ENCODE measurements around the gene UAP1L1. TPM values are rescaled to one million over a fixed set of nuclear protein-coding genes. Genes with fewer than 3 reads are reported as not detected.

The UAP1L1 gene
- total and polyA plus RNA-seq, 9 of the 15 experiments (the other 6 are each of a cell fraction or from before 2014, with no cell fraction given) = 0.20 to 8.6 (median 3.7) TPM

DNA sequence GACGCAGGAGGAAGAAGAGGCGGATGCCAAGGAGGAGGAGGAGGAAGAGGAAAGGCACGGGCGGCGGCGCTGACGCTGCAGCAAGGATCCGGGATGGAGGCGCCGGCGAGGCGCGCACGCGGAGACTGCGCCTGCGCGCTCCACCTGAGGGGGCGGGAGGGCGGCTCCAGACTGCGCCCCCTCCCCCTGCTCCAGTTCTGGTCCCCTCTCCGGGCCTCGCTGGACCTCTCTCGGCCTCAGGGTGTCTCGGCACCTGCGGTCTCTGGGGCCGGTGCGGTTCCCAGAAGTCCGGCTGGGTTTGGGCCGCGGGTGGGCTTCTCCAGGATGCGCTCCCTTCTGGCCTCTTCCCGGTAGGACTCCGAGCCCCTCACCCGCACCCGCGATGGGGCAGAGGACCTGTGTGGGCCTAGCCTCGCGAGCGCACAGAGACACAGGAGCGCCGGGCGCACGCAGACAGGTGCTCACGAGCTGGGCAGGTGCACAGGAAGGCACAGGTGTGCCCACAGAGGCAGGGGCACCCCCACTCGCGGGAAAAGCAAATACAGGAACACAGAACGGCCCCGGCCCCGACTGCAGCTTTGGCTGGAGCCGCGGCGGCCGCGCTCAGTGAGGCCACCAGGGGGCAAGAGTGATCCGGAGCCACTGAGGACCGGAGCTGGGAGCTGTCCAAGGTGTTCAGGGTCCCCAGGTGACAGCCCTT is 31.1 kb upstream of the UAP1L1 start, which contains the start of gene NPDC1 (continued):
- TF ChIP-seq, protein P1, sequence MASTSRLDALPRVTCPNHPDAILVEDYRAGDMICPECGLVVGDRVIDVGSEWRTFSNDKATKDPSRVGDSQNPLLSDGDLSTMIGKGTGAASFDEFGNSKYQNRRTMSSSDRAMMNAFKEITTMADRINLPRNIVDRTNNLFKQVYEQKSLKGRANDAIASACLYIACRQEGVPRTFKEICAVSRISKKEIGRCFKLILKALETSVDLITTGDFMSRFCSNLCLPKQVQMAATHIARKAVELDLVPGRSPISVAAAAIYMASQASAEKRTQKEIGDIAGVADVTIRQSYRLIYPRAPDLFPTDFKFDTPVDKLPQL (IDR thresholded peaks at IDR 0.05; ENCODE audit: extremely low read depth, insufficient read length) = no peak
- TF ChIP-seq ZNF445 (CRISPR knock-in tag; IDR thresholded peaks at IDR 0.05; ENCODE audit: low read depth) (no peak), TCF7L2 (IDR thresholded peaks at IDR 0.05; ENCODE audit: low read depth, low read length) (no peak), GABPB2 (CRISPR knock-in tag; conservative IDR thresholded peaks at IDR 0.05) (no peak), CREBBP (IDR thresholded peaks at IDR 0.05; ENCODE audit: low read depth, low read length) (no peak), ZNF436 (CRISPR knock-in tag; IDR thresholded peaks at IDR 0.05) (no peak), CBX2 (IDR thresholded peaks at IDR 0.05; ENCODE audit: insufficient read depth, low read length, poor library complexity, severe bottlenecking) (no peak), ASH1L (IDR thresholded peaks at IDR 0.05; ENCODE audit: borderline replicate concordance, low read depth, partially characterized antibody) (no peak), CBX1 (IDR thresholded peaks at IDR 0.05; ENCODE audit: low read depth) (no peak), CCAR2 (IDR thresholded peaks at IDR 0.05; ENCODE audit: low read depth, low read length) (no peak), GATAD2A (IDR thresholded peaks at IDR 0.05) (no peak), PHTF2 (CRISPR knock-in tag; IDR thresholded peaks at IDR 0.05) (no peak), RAD21 (CRISPR knock-in tag; conservative IDR thresholded peaks at IDR 0.05 in 1 of 2, IDR thresholded peaks at IDR 0.05 in 1 of 2) (peak; percentile 50 to 81; a peak in 3 of 4 replicates)
- TF ChIP-seq, protein P2, sequence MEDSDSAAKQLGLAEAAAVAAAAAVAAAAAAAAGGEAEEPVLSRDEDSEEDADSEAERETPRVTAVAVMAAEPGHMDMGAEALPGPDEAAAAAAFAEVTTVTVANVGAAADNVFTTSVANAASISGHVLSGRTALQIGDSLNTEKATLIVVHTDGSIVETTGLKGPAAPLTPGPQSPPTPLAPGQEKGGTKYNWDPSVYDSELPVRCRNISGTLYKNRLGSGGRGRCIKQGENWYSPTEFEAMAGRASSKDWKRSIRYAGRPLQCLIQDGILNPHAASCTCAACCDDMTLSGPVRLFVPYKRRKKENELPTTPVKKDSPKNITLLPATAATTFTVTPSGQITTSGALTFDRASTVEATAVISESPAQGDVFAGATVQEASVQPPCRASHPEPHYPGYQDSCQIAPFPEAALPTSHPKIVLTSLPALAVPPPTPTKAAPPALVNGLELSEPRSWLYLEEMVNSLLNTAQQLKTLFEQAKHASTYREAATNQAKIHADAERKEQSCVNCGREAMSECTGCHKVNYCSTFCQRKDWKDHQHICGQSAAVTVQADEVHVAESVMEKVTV (CRISPR knock-in tag; IDR thresholded peaks at IDR 0.05) = peak; percentile 29; the same call in 1 of the 2 replicates
- TF ChIP-seq, protein P3, sequence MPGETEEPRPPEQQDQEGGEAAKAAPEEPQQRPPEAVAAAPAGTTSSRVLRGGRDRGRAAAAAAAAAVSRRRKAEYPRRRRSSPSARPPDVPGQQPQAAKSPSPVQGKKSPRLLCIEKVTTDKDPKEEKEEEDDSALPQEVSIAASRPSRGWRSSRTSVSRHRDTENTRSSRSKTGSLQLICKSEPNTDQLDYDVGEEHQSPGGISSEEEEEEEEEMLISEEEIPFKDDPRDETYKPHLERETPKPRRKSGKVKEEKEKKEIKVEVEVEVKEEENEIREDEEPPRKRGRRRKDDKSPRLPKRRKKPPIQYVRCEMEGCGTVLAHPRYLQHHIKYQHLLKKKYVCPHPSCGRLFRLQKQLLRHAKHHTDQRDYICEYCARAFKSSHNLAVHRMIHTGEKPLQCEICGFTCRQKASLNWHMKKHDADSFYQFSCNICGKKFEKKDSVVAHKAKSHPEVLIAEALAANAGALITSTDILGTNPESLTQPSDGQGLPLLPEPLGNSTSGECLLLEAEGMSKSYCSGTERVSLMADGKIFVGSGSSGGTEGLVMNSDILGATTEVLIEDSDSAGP (CRISPR knock-in tag; IDR thresholded peaks at IDR 0.05) = no peak
- TF ChIP-seq, protein P4, sequence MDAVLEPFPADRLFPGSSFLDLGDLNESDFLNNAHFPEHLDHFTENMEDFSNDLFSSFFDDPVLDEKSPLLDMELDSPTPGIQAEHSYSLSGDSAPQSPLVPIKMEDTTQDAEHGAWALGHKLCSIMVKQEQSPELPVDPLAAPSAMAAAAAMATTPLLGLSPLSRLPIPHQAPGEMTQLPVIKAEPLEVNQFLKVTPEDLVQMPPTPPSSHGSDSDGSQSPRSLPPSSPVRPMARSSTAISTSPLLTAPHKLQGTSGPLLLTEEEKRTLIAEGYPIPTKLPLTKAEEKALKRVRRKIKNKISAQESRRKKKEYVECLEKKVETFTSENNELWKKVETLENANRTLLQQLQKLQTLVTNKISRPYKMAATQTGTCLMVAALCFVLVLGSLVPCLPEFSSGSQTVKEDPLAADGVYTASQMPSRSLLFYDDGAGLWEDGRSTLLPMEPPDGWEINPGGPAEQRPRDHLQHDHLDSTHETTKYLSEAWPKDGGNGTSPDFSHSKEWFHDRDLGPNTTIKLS (IDR thresholded peaks at IDR 0.05; ENCODE audit: borderline replicate concordance, low read depth) = no peak
- TF ChIP-seq, protein P5, sequence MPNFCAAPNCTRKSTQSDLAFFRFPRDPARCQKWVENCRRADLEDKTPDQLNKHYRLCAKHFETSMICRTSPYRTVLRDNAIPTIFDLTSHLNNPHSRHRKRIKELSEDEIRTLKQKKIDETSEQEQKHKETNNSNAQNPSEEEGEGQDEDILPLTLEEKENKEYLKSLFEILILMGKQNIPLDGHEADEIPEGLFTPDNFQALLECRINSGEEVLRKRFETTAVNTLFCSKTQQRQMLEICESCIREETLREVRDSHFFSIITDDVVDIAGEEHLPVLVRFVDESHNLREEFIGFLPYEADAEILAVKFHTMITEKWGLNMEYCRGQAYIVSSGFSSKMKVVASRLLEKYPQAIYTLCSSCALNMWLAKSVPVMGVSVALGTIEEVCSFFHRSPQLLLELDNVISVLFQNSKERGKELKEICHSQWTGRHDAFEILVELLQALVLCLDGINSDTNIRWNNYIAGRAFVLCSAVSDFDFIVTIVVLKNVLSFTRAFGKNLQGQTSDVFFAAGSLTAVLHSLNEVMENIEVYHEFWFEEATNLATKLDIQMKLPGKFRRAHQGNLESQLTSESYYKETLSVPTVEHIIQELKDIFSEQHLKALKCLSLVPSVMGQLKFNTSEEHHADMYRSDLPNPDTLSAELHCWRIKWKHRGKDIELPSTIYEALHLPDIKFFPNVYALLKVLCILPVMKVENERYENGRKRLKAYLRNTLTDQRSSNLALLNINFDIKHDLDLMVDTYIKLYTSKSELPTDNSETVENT (CRISPR knock-in tag; IDR thresholded peaks at IDR 0.05) = peak; percentile 43; the same call in 1 of the 2 replicates
- TF ChIP-seq, protein P6, sequence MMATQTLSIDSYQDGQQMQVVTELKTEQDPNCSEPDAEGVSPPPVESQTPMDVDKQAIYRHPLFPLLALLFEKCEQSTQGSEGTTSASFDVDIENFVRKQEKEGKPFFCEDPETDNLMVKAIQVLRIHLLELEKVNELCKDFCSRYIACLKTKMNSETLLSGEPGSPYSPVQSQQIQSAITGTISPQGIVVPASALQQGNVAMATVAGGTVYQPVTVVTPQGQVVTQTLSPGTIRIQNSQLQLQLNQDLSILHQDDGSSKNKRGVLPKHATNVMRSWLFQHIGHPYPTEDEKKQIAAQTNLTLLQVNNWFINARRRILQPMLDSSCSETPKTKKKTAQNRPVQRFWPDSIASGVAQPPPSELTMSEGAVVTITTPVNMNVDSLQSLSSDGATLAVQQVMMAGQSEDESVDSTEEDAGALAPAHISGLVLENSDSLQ (IDR thresholded peaks at IDR 0.05) = no peak

Measured in K562 (cell line).